Stimulated activated memory B cell treated with anti-CD40 and anti-IgM and Interleukin-4, amounts not matched to agents 10 μg/mL and 1 μg/mL and 100 μg/mL, for 72 hours (primary cell): Measurements from ENCODE around the gene LRP2.

Experiments
- ATAC-seq: fragments of 150-1000 bp; cut with Tn5 transposase; 2 replicates; pipeline ENCODE4 v1.10.0; 2021
- H3K27ac Mint-ChIP-seq: one replicate; pipeline ENCODE4 v1.8.0; 2022; ENCODE audit warnings: mild to moderate bottlenecking, mixed read lengths
- H3K27me3 Mint-ChIP-seq: one replicate; pipeline ENCODE4 v1.8.0; 2022; ENCODE audit warnings: mixed read lengths
- H3K36me3 Mint-ChIP-seq: one replicate; pipeline ENCODE4 v1.8.0; 2022; ENCODE audit warnings: mixed read lengths
- H3K4me1 Mint-ChIP-seq: one replicate; pipeline ENCODE4 v1.8.0; 2022; ENCODE audit warnings: mixed read lengths
- H3K4me3 Mint-ChIP-seq: one replicate; pipeline ENCODE4 v1.8.0; 2022; ENCODE audit warnings: mild to moderate bottlenecking, moderate library complexity, mixed read lengths
- H3K9me3 Mint-ChIP-seq: one replicate; pipeline ENCODE4 v1.8.0; 2022; ENCODE audit warnings: mixed read lengths

Gene LRP2

GRCh38 chr2:169193618-169194017 lies 168.7 kb downstream of the LRP2 start:
- Mint-ChIP-seq H3K27ac (no peak overlapping the region), H3K4me1 (no peaks in the 10 kb centered on the region), H3K36me3 (no peaks in the 10 kb centered on the region), H3K27me3 (no peaks in the 10 kb centered on the region), H3K9me3 (no peaks in the 10 kb centered on the region), H3K4me3 (no peak overlapping the region)
- ATAC-seq = no peak

GRCh38 chr2:169190197-169190775 lies 172.0 kb downstream of the LRP2 start:
- no peak overlapping the region for H3K27ac Mint-ChIP-seq
- H3K27me3 Mint-ChIP-seq = no peaks in the 10 kb centered on the region
- no peaks in the 10 kb centered on the region for H3K9me3 Mint-ChIP-seq
- H3K4me1 Mint-ChIP-seq = no peaks in the 10 kb centered on the region
- no peak overlapping the region for H3K4me3 Mint-ChIP-seq
- ATAC-seq = no peak
- H3K36me3 Mint-ChIP-seq = no peaks in the 10 kb centered on the region

- Mint-ChIP-seq H3K4me1 (no peaks in the 10 kb centered on the region), H3K4me3 (no peak overlapping the region), H3K9me3 (no peaks in the 10 kb centered on the region), H3K36me3 (no peaks in the 10 kb centered on the region), H3K27me3 (no peaks in the 10 kb centered on the region), H3K27ac (no peak overlapping the region)
- no peak for ATAC-seq
These were observed 173.2 kb downstream of the LRP2 start for GRCh38 chr2:169189132-169189531.

GRCh38 chr2:169185711-169186110 lies 176.6 kb downstream of the LRP2 start:
- H3K9me3 Mint-ChIP-seq = no peaks in the 10 kb centered on the region
- ATAC-seq = no peak
- no peaks in the 10 kb centered on the region for H3K36me3 Mint-ChIP-seq
- no peaks in the 10 kb centered on the region for H3K4me1 Mint-ChIP-seq
- H3K27me3 Mint-ChIP-seq = no peaks in the 10 kb centered on the region
- no peak overlapping the region for H3K4me3 Mint-ChIP-seq
- no peak overlapping the region for H3K27ac Mint-ChIP-seq

- no peaks in the 10 kb centered on the region for H3K36me3 Mint-ChIP-seq
- H3K27ac Mint-ChIP-seq = no peak overlapping the region
- no peaks in the 10 kb centered on the region for H3K27me3 Mint-ChIP-seq
- ATAC-seq = no peak
- H3K4me3 Mint-ChIP-seq = no peak overlapping the region
- H3K4me1 Mint-ChIP-seq = no peaks in the 10 kb centered on the region
- H3K9me3 Mint-ChIP-seq = no peaks in the 10 kb centered on the region
These were observed 178.3 kb downstream of the LRP2 start for GRCh38 chr2:169184074-169184473.

- no peaks in the 10 kb centered on the region for H3K27me3 Mint-ChIP-seq
- ATAC-seq = no peak
- no peak overlapping the region for H3K27ac Mint-ChIP-seq
- H3K4me1 Mint-ChIP-seq = no peaks in the 10 kb centered on the region
- no peaks in the 10 kb centered on the region for H3K36me3 Mint-ChIP-seq
- H3K9me3 Mint-ChIP-seq = no peaks in the 10 kb centered on the region
- no peak overlapping the region for H3K4me3 Mint-ChIP-seq
These were observed 179.8 kb downstream of the LRP2 start for GRCh38 chr2:169182573-169182972.

- no peak overlapping the region for H3K4me3 Mint-ChIP-seq
These were observed 183.4 kb downstream of the LRP2 start for GRCh38 chr2:169178804-169179390.

GRCh38 chr2:169178364-169178763 lies 184.0 kb downstream of the LRP2 start:
- ATAC-seq = no peak
- no peaks in the 10 kb centered on the region for H3K4me1 Mint-ChIP-seq
- H3K27ac Mint-ChIP-seq = no peak overlapping the region
- H3K27me3 Mint-ChIP-seq = no peaks in the 10 kb centered on the region
- H3K4me3 Mint-ChIP-seq = no peak overlapping the region
- no peaks in the 10 kb centered on the region for H3K9me3 Mint-ChIP-seq
- H3K36me3 Mint-ChIP-seq = no peaks in the 10 kb centered on the region

More at GRCh38 chr2:169178804-169179390, 183.4 kb downstream of the LRP2 start:
- H3K9me3 Mint-ChIP-seq = no peaks in the 10 kb centered on the region
- H3K36me3 Mint-ChIP-seq = no peaks in the 10 kb centered on the region
- H3K4me1 Mint-ChIP-seq = no peaks in the 10 kb centered on the region
- ATAC-seq = no peak
- no peaks in the 10 kb centered on the region for H3K27me3 Mint-ChIP-seq
- no peak overlapping the region for H3K27ac Mint-ChIP-seq

GRCh38 chr2:169175112-169175511 lies 187.2 kb downstream of the LRP2 start:
- ATAC-seq = no peak
- Mint-ChIP-seq H3K27me3 (no peaks in the 10 kb centered on the region), H3K27ac (no peak overlapping the region), H3K36me3 (no peaks in the 10 kb centered on the region), H3K9me3 (no peaks in the 10 kb centered on the region), H3K4me1 (no peaks in the 10 kb centered on the region), H3K4me3 (no peak overlapping the region)

- H3K27me3 Mint-ChIP-seq = no peaks in the 10 kb centered on the region
- H3K4me1 Mint-ChIP-seq = no peaks in the 10 kb centered on the region
- H3K4me3 Mint-ChIP-seq = no peak overlapping the region
- no peaks in the 10 kb centered on the region for H3K9me3 Mint-ChIP-seq
- H3K36me3 Mint-ChIP-seq = no peaks in the 10 kb centered on the region
- no peak overlapping the region for H3K27ac Mint-ChIP-seq
- no peak for ATAC-seq
These were observed 188.5 kb downstream of the LRP2 start for GRCh38 chr2:169173876-169174275.

- ATAC-seq = no peak
These were observed 189.4 kb downstream of the LRP2 start for GRCh38 chr2:169172914-169173313.

GRCh38 chr2:169172151-169172735 lies 190.1 kb downstream of the LRP2 start:
- ATAC-seq = no peak
- H3K4me1 Mint-ChIP-seq = no peaks in the 10 kb centered on the region
- no peaks in the 10 kb centered on the region for H3K9me3 Mint-ChIP-seq
- no peak overlapping the region for H3K27ac Mint-ChIP-seq
- H3K4me3 Mint-ChIP-seq = no peak overlapping the region
- no peaks in the 10 kb centered on the region for H3K36me3 Mint-ChIP-seq
- no peaks in the 10 kb centered on the region for H3K27me3 Mint-ChIP-seq

More at GRCh38 chr2:169172914-169173313, 189.4 kb downstream of the LRP2 start:
- Mint-ChIP-seq H3K36me3 (no peaks in the 10 kb centered on the region), H3K4me1 (no peaks in the 10 kb centered on the region), H3K4me3 (no peak overlapping the region), H3K27me3 (no peaks in the 10 kb centered on the region), H3K27ac (no peak overlapping the region), H3K9me3 (no peaks in the 10 kb centered on the region)

- H3K27ac Mint-ChIP-seq = no peak overlapping the region
- H3K36me3 Mint-ChIP-seq = no peaks in the 10 kb centered on the region
- no peak for ATAC-seq
- no peaks in the 10 kb centered on the region for H3K4me1 Mint-ChIP-seq
- H3K9me3 Mint-ChIP-seq = no peaks in the 10 kb centered on the region
- H3K4me3 Mint-ChIP-seq = no peak overlapping the region
- no peaks in the 10 kb centered on the region for H3K27me3 Mint-ChIP-seq
These were observed 196.5 kb downstream of the LRP2 start for GRCh38 chr2:169165791-169166190.

GRCh38 chr2:169164311-169164710 lies 198.0 kb downstream of the LRP2 start:
- no peak overlapping the region for H3K27ac Mint-ChIP-seq
- H3K4me1 Mint-ChIP-seq = no peaks in the 10 kb centered on the region
- H3K36me3 Mint-ChIP-seq = no peaks in the 10 kb centered on the region
- no peak for ATAC-seq
- H3K9me3 Mint-ChIP-seq = no peaks in the 10 kb centered on the region
- no peak overlapping the region for H3K4me3 Mint-ChIP-seq
- H3K27me3 Mint-ChIP-seq = no peaks in the 10 kb centered on the region

GRCh38 chr2:169162613-169163012 lies 199.7 kb downstream of the LRP2 start:
- no peak for ATAC-seq
- H3K4me3 Mint-ChIP-seq = no peak overlapping the region
- H3K36me3 Mint-ChIP-seq = no peaks in the 10 kb centered on the region
- H3K9me3 Mint-ChIP-seq = no peaks in the 10 kb centered on the region
- no peaks in the 10 kb centered on the region for H3K4me1 Mint-ChIP-seq
- H3K27me3 Mint-ChIP-seq = no peaks in the 10 kb centered on the region
- H3K27ac Mint-ChIP-seq = no peak overlapping the region

GRCh38 chr2:169160926-169161481 lies 201.3 kb downstream of the LRP2 start:
- Mint-ChIP-seq H3K4me1 (no peaks in the 10 kb centered on the region), H3K9me3 (no peaks in the 10 kb centered on the region), H3K4me3 (no peak overlapping the region), H3K27ac (no peak overlapping the region), H3K36me3 (no peaks in the 10 kb centered on the region), H3K27me3 (no peaks in the 10 kb centered on the region)
- no peak for ATAC-seq
